ENCODE results near the gene CABS1. TPM values are rescaled to one million over a fixed set of nuclear protein-coding genes. Genes with fewer than 3 reads are reported as not detected.

The CABS1 gene
- polyA plus RNA-seq, 1 donor (not counting 4 experiments of a cell fraction or from before 2014, with no cell fraction given): not detected

GRCh38 chr4:70291341-70291740 is 43.4 kb upstream of the CABS1 start:
- no peak overlapping the region for H3K4me3 ChIP-seq (ENCODE audit: control insufficient read depth in 2 of 3, extremely low read depth in 1 of 3, insufficient read depth in 2 of 3, low read depth in 1 of 3, low read length in 3 of 3)
- H3K27me3 ChIP-seq (ENCODE audit: control insufficient read depth, extremely low read depth, insufficient read depth, low read length): no peaks in the 10 kb centered on the region
- no peaks in the 10 kb centered on the region for H3K9me1 ChIP-seq (ENCODE audit: control insufficient read depth, extremely low read depth, insufficient read depth, low read length)
- DNase-seq (ENCODE audit: low read depth, low spot score): no peak
- no peaks in the 10 kb centered on the region for H3K9me3 ChIP-seq (ENCODE audit: control insufficient read depth, low read depth, low read length)
- H2AFZ ChIP-seq (ENCODE audit: control insufficient read depth, low read length): no peak overlapping the region
- H3K79me2 ChIP-seq (ENCODE audit: control insufficient read depth, insufficient read depth, low read length): no peaks in the 10 kb centered on the region
- no peaks in the 10 kb centered on the region for H3K4me1 ChIP-seq (ENCODE audit: control insufficient read depth, extremely low read depth, insufficient read depth, low read length)
- H3K9ac ChIP-seq (ENCODE audit: control insufficient read depth, extremely low read depth, insufficient read depth, low read length): no peak overlapping the region
- H3K4me2 ChIP-seq (ENCODE audit: control insufficient read depth, extremely low read depth, insufficient read depth, low read depth, low read length): no peak overlapping the region
- FAIRE-seq: no peak
- dilution Hi-C loops (cut with MboI; ENCODE audit: extremely low pct_ligation_motif_present, low sequenced_read_pairs): no loop called here
- TF ChIP-seq CTCF (optimal IDR thresholded peaks at IDR 0.05 in 1 of 3, IDR thresholded peaks at IDR 0.05 in 1 of 3, conservative IDR thresholded peaks at IDR 0.05 in 1 of 3; ENCODE audit: extremely low read depth in 1 of 3, insufficient read depth in 2 of 3, low read length in 3 of 3) (no peak), EZH2 (IDR thresholded peaks at IDR 0.05; ENCODE audit: low read length) (no peak)
- H4K20me1 ChIP-seq (ENCODE audit: control insufficient read depth, extremely low read depth, insufficient read depth, low read length): no peaks in the 10 kb centered on the region
- no peaks in the 10 kb centered on the region for H3K36me3 ChIP-seq (ENCODE audit: control insufficient read depth in 2 of 2, extremely low read depth in 1 of 2, insufficient read depth in 2 of 2, low read length in 2 of 2)
- H3K27ac ChIP-seq (ENCODE audit: control insufficient read depth, insufficient read depth, low read length): no peak overlapping the region

GRCh38 chr4:70297576-70297975 is 37.2 kb upstream of the CABS1 start:
- H3K9me3 ChIP-seq (ENCODE audit: control insufficient read depth, low read depth, low read length): no peaks in the 10 kb centered on the region

More at GRCh38 chr4:70297576-70297975, 37.2 kb upstream of the CABS1 start:
- H4K20me1 ChIP-seq (ENCODE audit: control insufficient read depth, extremely low read depth, insufficient read depth, low read length): no peaks in the 10 kb centered on the region
- TF ChIP-seq EZH2 (IDR thresholded peaks at IDR 0.05; ENCODE audit: low read length) (no peak), CTCF (optimal IDR thresholded peaks at IDR 0.05 in 1 of 3, IDR thresholded peaks at IDR 0.05 in 1 of 3, conservative IDR thresholded peaks at IDR 0.05 in 1 of 3; ENCODE audit: extremely low read depth in 1 of 3, insufficient read depth in 2 of 3, low read length in 3 of 3) (no peak)
- H3K9me1 ChIP-seq (ENCODE audit: control insufficient read depth, extremely low read depth, insufficient read depth, low read length): no peaks in the 10 kb centered on the region
- no peaks in the 10 kb centered on the region for H3K4me1 ChIP-seq (ENCODE audit: control insufficient read depth, extremely low read depth, insufficient read depth, low read length)
- dilution Hi-C loops (cut with MboI; ENCODE audit: extremely low pct_ligation_motif_present, low sequenced_read_pairs): no loop called here
- no peak for FAIRE-seq
- H3K4me2 ChIP-seq (ENCODE audit: control insufficient read depth, extremely low read depth, insufficient read depth, low read depth, low read length): no peak overlapping the region
- no peaks in the 10 kb centered on the region for H3K27me3 ChIP-seq (ENCODE audit: control insufficient read depth, extremely low read depth, insufficient read depth, low read length)
- no peaks in the 10 kb centered on the region for H3K79me2 ChIP-seq (ENCODE audit: control insufficient read depth, insufficient read depth, low read length)
- no peaks in the 10 kb centered on the region for H3K36me3 ChIP-seq (ENCODE audit: control insufficient read depth in 2 of 2, extremely low read depth in 1 of 2, insufficient read depth in 2 of 2, low read length in 2 of 2)
- H3K4me3 ChIP-seq (ENCODE audit: control insufficient read depth in 2 of 3, extremely low read depth in 1 of 3, insufficient read depth in 2 of 3, low read depth in 1 of 3, low read length in 3 of 3): no peak overlapping the region
- H3K9ac ChIP-seq (ENCODE audit: control insufficient read depth, extremely low read depth, insufficient read depth, low read length): no peak overlapping the region
- H3K27ac ChIP-seq (ENCODE audit: control insufficient read depth, insufficient read depth, low read length): no peak overlapping the region
- DNase-seq (ENCODE audit: low read depth, low spot score): no peak
- H2AFZ ChIP-seq (ENCODE audit: control insufficient read depth, low read length): no peak overlapping the region
